ENCODE data around the gene TTLL5. TPM values are rescaled to one million over a fixed set of nuclear protein-coding genes. Genes with fewer than 3 reads are reported as not detected.

The TTLL5 gene
- polyA plus RNA-seq, 2 of the 4 experiments (the other 2 are of a cell fraction): 18.8 to 23.7 TPM

- TF ChIP-seq JUN (IDR thresholded peaks at IDR 0.05) (no peak), FOSB (CRISPR knock-in tag; IDR thresholded peaks at IDR 0.05) (no peak), ZC3H11A (IDR thresholded peaks at IDR 0.05) (no peak), E2F6 (IDR thresholded peaks at IDR 0.05; ENCODE audit: borderline replicate concordance, low read depth) (no peak), HEYL (CRISPR knock-in tag; IDR thresholded peaks at IDR 0.05) (no peak), MAX (IDR thresholded peaks at IDR 0.05) (no peak)
- TF ChIP-seq, protein P1, sequence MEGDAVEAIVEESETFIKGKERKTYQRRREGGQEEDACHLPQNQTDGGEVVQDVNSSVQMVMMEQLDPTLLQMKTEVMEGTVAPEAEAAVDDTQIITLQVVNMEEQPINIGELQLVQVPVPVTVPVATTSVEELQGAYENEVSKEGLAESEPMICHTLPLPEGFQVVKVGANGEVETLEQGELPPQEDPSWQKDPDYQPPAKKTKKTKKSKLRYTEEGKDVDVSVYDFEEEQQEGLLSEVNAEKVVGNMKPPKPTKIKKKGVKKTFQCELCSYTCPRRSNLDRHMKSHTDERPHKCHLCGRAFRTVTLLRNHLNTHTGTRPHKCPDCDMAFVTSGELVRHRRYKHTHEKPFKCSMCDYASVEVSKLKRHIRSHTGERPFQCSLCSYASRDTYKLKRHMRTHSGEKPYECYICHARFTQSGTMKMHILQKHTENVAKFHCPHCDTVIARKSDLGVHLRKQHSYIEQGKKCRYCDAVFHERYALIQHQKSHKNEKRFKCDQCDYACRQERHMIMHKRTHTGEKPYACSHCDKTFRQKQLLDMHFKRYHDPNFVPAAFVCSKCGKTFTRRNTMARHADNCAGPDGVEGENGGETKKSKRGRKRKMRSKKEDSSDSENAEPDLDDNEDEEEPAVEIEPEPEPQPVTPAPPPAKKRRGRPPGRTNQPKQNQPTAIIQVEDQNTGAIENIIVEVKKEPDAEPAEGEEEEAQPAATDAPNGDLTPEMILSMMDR (IDR thresholded peaks at IDR 0.05): no peak
- WGBS (ENCODE audit: missing lambda C conversion rate): 93% methylated on average over 5 of the region's 5 CpGs
Observed at GRCh38 chr14:75751296-75751695, 90.2 kb downstream of the TTLL5 start.

DNA sequence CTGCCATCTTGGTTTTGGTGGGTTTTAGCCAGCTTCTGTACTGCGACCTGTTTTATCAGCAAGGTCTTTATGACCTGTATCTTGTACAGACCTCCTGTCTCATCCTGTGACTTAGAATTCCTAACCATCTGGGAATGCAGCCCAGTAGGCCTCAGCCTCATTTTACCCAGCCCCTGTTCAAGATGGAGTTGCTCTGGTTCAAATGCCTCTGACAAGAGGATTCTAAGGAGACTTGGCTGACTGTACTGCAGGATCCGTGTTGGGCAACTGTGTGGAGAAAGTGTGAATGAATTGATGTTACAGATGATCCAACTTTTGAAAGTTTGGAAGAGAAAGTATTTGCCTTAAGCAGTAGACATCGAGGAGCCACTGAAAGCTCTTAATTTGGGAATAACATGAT lies 91.0 kb downstream of the TTLL5 start:
- TF ChIP-seq HOXB13 (CRISPR knock-in tag; IDR thresholded peaks at IDR 0.05; ENCODE audit: low read depth) (no peak), FOXS1 (CRISPR knock-in tag; IDR thresholded peaks at IDR 0.05) (no peak), JUN (IDR thresholded peaks at IDR 0.05) (no peak), NR3C1 (IDR thresholded peaks at IDR 0.05) (no peak), CHD4 (IDR thresholded peaks at IDR 0.05; ENCODE audit: borderline replicate concordance) (no peak), NPAS2 (CRISPR knock-in tag; IDR thresholded peaks at IDR 0.05; ENCODE audit: borderline replicate concordance) (no peak), MAFK (IDR thresholded peaks at IDR 0.05; ENCODE audit: partially characterized antibody) (no peak), PBX3 (IDR thresholded peaks at IDR 0.05) (no peak), RARB (CRISPR knock-in tag; IDR thresholded peaks at IDR 0.05) (no peak), CBX8 (IDR thresholded peaks at IDR 0.05) (no peak), MYC (IDR thresholded peaks at IDR 0.05; ENCODE audit: borderline replicate concordance, low read length) (no peak), SREBF2 (IDR thresholded peaks at IDR 0.05) (no peak), ZC3H11A (IDR thresholded peaks at IDR 0.05) (no peak), NFE2L2 (conservative IDR thresholded peaks at IDR 0.05; ENCODE audit: low read length) (no peak), ESRRA (IDR thresholded peaks at IDR 0.05; ENCODE audit: borderline replicate concordance, low read length) (no peak), EHMT2 (IDR thresholded peaks at IDR 0.05; ENCODE audit: low read depth) (no peak), TFCP2L1 (CRISPR knock-in tag; IDR thresholded peaks at IDR 0.05) (no peak)
- TF ChIP-seq, protein P2, sequence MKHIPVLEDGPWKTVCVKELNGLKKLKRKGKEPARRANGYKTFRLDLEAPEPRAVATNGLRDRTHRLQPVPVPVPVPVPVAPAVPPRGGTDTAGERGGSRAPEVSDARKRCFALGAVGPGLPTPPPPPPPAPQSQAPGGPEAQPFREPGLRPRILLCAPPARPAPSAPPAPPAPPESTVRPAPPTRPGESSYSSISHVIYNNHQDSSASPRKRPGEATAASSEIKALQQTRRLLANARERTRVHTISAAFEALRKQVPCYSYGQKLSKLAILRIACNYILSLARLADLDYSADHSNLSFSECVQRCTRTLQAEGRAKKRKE (CRISPR knock-in tag; IDR thresholded peaks at IDR 0.05; ENCODE audit: low read depth): no peak
- 95% methylated on average over 3 of the region's 3 CpGs for WGBS (ENCODE audit: missing lambda C conversion rate)
- Histone ChIP-seq H3K4me2 (no peak overlapping the region), H3K4me3 (no peak overlapping the region), H3K4me1 (no peaks in the 10 kb centered on the region; the same call in 2 of the 3 replicates), H3K9me3 (peaks cover 6% of the 10 kb centered on the region; the same call in 1 of the 3 replicates), H3K27ac (no peak overlapping the region)
- ChIA-PET POLR2A (no interaction called here), CTCF (no interaction called here)
- DNase-seq (ENCODE audit: low read depth in 1 of 2, low spot score in 1 of 2): no peak
- ATAC-seq: no peak
- FAIRE-seq: no peak

More at GRCh38 chr14:75751296-75751695, 90.2 kb downstream of the TTLL5 start:
- ChIA-PET POLR2A (no interaction called here), CTCF (no interaction called here)
- H3K4me2 ChIP-seq: no peak overlapping the region
- DNase-seq (ENCODE audit: low read depth in 1 of 2, low spot score in 1 of 2) (no peak), FAIRE-seq (no peak), ATAC-seq (no peak)
- H3K9me3 ChIP-seq: peaks cover 9% of the 10 kb centered on the region; the same call in 1 of the 3 replicates
- H3K27ac ChIP-seq: no peak overlapping the region
- H3K4me1 ChIP-seq: no peaks in the 10 kb centered on the region; the same call in 2 of the 3 replicates
- H3K4me3 ChIP-seq: no peak overlapping the region

Data from A549 (cell line).